K562 (cell line): ENCODE measurements around the gene RPL28. TPM values are rescaled to one million over a fixed set of nuclear protein-coding genes. Genes with fewer than 3 reads are reported as not detected.

ENCODE experiments used
- CHD4 ChIP-seq: fragments of 200-600 bp; sonication (generic); IDR thresholded peaks from 3 replicates; pipeline ENCODE4 v1.6.1; 2012; ENCODE audit warnings: low read depth, mild to moderate bottlenecking, mixed read lengths, low read length, inconsistent platforms; ENCODE audit not compliant: insufficient read depth, insufficient replicate concordance, poor library complexity, severe bottlenecking
- KAT8 ChIP-seq: fragments of 450-650 bp; IDR thresholded peaks from 2 replicates; pipeline ENCODE4 v1.6.1; 2016; ENCODE audit warnings: low read depth, mild to moderate bottlenecking
- NBN ChIP-seq: fragments of 450-650 bp; IDR thresholded peaks from 2 replicates; pipeline ENCODE4 v1.6.1; 2016; ENCODE audit warnings: low read depth, mild to moderate bottlenecking
- NR3C1 ChIP-seq: sonication (generic); formaldehyde crosslinking; IDR thresholded peaks from 2 replicates; pipeline ENCODE4 v1.8.1; 2022; ENCODE audit warnings: missing genetic modification reagents
- PCBP2 ChIP-seq: fragments of 200-400 bp; formaldehyde crosslinking; IDR thresholded peaks from 2 replicates; pipeline ENCODE4 v1.6.1; 2018; ENCODE audit warnings: low read length, low read depth, mild to moderate bottlenecking, moderate library complexity; ENCODE audit not compliant: poor library complexity, severe bottlenecking
- PURB ChIP-seq: sonication (generic); formaldehyde crosslinking; IDR thresholded peaks from 2 replicates; pipeline ENCODE4 v1.9.0; 2021; ENCODE audit warnings: low read depth, mild to moderate bottlenecking, missing genetic modification reagents
- RBM17 ChIP-seq: fragments of 200-400 bp; formaldehyde crosslinking; IDR thresholded peaks from 2 replicates; pipeline ENCODE4 v1.6.1; 2017; ENCODE audit warnings: low read depth, mild to moderate bottlenecking, low read length, borderline replicate concordance
- RHOXF2B ChIP-seq: fragments of 250-450 bp; sonication (Bioruptor Pico); conservative IDR thresholded peaks from 2 replicates; pipeline ENCODE4 v1.5.1; 2021
- RUNX1 ChIP-seq: sonication (generic); IDR thresholded peaks from 2 replicates; pipeline ENCODE4 v1.6.1; 2016; ENCODE audit warnings: antibody characterized with exemption, low read depth
- SRSF1 ChIP-seq: fragments of 200-400 bp; formaldehyde crosslinking; IDR thresholded peaks from 2 replicates; pipeline ENCODE4 v1.6.1; 2017; ENCODE audit warnings: mild to moderate bottlenecking, low read depth, low read length, moderate library complexity
- TAF7 ChIP-seq: fragments of 450-650 bp; IDR thresholded peaks from 2 replicates; pipeline ENCODE4 v1.6.1; 2016; ENCODE audit warnings: missing genetic modification characterization, missing compliant biosample characterization
- TBP ChIP-seq: optimal IDR thresholded peaks from 2 replicates; pipeline ENCODE3; 2011; ENCODE audit warnings: low read depth, low read length, improper control_type of control experiment
- TRIM28 ChIP-seq: fragments of 450-650 bp; IDR thresholded peaks from 2 replicates; pipeline ENCODE4 v1.6.1; 2017
- TSC22D4 ChIP-seq: fragments of 450-650 bp; IDR thresholded peaks from 2 replicates; pipeline ENCODE4 v1.6.1; 2016; ENCODE audit warnings: missing genetic modification characterization, missing biosample characterization, control low read depth
- ZFP91 ChIP-seq: sonication (generic); formaldehyde crosslinking; IDR thresholded peaks from 2 replicates; pipeline ENCODE4 v1.8.0; 2022; ENCODE audit warnings: mild to moderate bottlenecking, missing genetic modification reagents
- ZHX1 ChIP-seq: fragments of 150-350 bp; conservative IDR thresholded peaks from 2 replicates; pipeline ENCODE4 v1.6.1; 2014; ENCODE audit warnings: low read length
- ZNF124 ChIP-seq: sonication (generic); formaldehyde crosslinking; IDR thresholded peaks from 2 replicates; pipeline ENCODE4 v1.8.1; 2022; ENCODE audit warnings: missing genetic modification reagents
- ZNF175 ChIP-seq: fragments of 200-800 bp; sonication (Bioruptor generic); IDR thresholded peaks from 2 replicates; pipeline ENCODE4 v1.6.1; 2016; ENCODE audit warnings: low read depth, mild to moderate bottlenecking, missing genetic modification characterization, missing compliant biosample characterization
- ZNF232 ChIP-seq: sonication (generic); formaldehyde crosslinking; IDR thresholded peaks from 2 replicates; pipeline ENCODE4 v1.8.0; 2022; ENCODE audit warnings: mild to moderate bottlenecking, missing genetic modification reagents
- ZNF512 ChIP-seq: IDR thresholded peaks from 2 replicates; pipeline ENCODE4 v1.6.1; 2016; ENCODE audit warnings: missing genetic modification characterization, missing compliant biosample characterization
- ZNF696 ChIP-seq: fragments of 250-450 bp; sonication (Bioruptor Pico); conservative IDR thresholded peaks from 2 replicates; pipeline ENCODE4 v1.4.0; 2020; ENCODE audit warnings: mild to moderate bottlenecking, moderate library complexity
- ZNF780A ChIP-seq: fragments of 250-450 bp; sonication (Bioruptor Pico); IDR thresholded peaks from 2 replicates; pipeline ENCODE4 v1.5.0; 2021; ENCODE audit warnings: mild to moderate bottlenecking
- polyA plus RNA-seq, 8 experiments: library from polyadenylated mRNA; depleted of rRNA in 4 of 8; stranded (reverse) in 5 of 8; unstranded in 3 of 8; fragments of >200 nt; fragmentation: Nextera tagmentation in 2 of 8; fragmentation: Illumina TruSeq in 1 of 8; extraction: Ambion mirVana in 2 of 8; extraction: Trizol in 1 of 8; gene quantifications; 2 replicates each; pipeline versions ENCODE4 v1.2.1 to v1.2.3, GENCODE V29; 2011 to 2014; ENCODE audit warnings: inconsistent platforms in 1 of 8, missing spikeins in 1 of 8
- total RNA-seq, 7 experiments: library from RNA; depleted of rRNA in 6 of 7; stranded (reverse); fragments of >200 nt in 6 of 7; fragmentation: Illumina TruSeq in 2 of 7; extraction: Trizol in 2 of 7; gene quantifications; 2 replicates each; pipeline versions ENCODE4 v1.2.1 to v1.2.3, GENCODE V29; 2011 to 2021; ENCODE audit warnings: low replicate concordance in 1 of 7

Gene RPL28
- total and polyA plus RNA-seq, 9 of the 15 experiments (the other 6 are each of a cell fraction or from before 2014, with no cell fraction given) = 124 to 3,106 (median 622) TPM

GRCh38 chr19:55368701-55369563 is 16.8 kb upstream of the RPL28 start (continued):
- no peak for TF ChIP-seq ZFP91
- no peak for TF ChIP-seq RBM17
- TF ChIP-seq TBP = no peak
- TF ChIP-seq ZNF124 = no peak
- TF ChIP-seq KAT8 = no peak
- no peak for TF ChIP-seq SRSF1
- TF ChIP-seq ZNF175 = no peak
- no peak for TF ChIP-seq TAF7
- no peak for TF ChIP-seq TRIM28
- TF ChIP-seq ZNF696 (CRISPR knock-in tag) = no peak
- no peak for TF ChIP-seq ZHX1
- no peak for TF ChIP-seq NR3C1 (CRISPR knock-in tag)
- TF ChIP-seq TSC22D4 (tag) = no peak
- no peak for TF ChIP-seq RUNX1
- TF ChIP-seq PURB (CRISPR knock-in tag) = no peak
- no peak for TF ChIP-seq NBN
- TF ChIP-seq CHD4 = no peak
- no peak for TF ChIP-seq RHOXF2B (CRISPR knock-in tag)
- no peak for TF ChIP-seq ZNF780A
- no peak for TF ChIP-seq ZNF512 (tag)
- no peak for TF ChIP-seq PCBP2
- no peak for TF ChIP-seq ZNF232 (CRISPR knock-in tag)
